ENCODE data around the gene COL15A1.

DNA sequence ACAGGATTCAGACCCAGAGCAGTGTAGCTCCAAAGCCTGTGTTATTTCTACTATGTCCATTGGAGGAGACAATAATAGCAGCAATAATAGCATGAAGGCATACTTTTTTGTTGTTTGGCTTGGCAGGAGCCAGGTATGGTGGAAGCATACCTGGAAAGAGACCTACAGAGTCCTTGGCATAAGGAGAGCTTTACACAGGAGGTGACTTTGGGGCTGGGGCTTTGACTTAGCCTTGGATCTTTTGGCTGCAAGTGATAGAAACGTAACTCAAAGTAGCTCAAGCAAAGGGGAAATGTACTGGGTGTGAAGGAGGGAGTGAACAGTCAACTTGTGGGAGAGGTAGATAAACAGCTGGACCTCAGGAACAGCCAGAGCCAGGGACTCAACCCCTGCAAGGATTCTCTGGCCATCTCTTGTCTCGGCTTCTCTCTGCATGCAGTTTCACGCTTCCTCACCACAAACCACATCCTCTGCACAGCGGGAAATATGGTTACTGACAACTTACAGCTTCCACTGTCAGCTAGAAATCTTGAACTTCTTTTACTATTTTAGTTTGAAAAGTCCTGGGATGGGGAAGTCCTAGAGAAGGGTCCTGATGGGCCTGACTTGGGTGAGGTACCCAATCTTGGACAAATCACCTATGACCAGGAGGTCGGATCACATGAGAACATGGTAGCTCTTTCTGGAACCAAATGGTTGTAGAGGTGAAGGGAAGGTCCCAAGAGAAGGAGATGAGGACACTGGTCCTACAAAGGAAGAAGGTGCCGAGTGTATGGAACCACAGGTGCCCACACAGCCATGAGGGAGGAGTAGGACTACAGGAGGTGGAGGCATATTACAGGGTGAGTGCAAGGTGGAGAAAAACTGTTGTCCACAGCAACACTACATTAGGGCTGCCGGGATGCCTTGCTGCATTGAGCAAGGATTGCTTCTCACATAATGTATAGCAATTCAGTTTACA lies 114.2 kb downstream of the COL15A1 start:
- TF ChIP-seq, protein P1, sequence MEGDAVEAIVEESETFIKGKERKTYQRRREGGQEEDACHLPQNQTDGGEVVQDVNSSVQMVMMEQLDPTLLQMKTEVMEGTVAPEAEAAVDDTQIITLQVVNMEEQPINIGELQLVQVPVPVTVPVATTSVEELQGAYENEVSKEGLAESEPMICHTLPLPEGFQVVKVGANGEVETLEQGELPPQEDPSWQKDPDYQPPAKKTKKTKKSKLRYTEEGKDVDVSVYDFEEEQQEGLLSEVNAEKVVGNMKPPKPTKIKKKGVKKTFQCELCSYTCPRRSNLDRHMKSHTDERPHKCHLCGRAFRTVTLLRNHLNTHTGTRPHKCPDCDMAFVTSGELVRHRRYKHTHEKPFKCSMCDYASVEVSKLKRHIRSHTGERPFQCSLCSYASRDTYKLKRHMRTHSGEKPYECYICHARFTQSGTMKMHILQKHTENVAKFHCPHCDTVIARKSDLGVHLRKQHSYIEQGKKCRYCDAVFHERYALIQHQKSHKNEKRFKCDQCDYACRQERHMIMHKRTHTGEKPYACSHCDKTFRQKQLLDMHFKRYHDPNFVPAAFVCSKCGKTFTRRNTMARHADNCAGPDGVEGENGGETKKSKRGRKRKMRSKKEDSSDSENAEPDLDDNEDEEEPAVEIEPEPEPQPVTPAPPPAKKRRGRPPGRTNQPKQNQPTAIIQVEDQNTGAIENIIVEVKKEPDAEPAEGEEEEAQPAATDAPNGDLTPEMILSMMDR (IDR thresholded peaks at IDR 0.05; ENCODE audit: low read length) = no peak
- no peak for TF ChIP-seq EZH2 (optimal IDR thresholded peaks at IDR 0.05; ENCODE audit: low read depth, low read length)
